Measurements from ENCODE around the gene ESD. TPM values are rescaled to one million over a fixed set of nuclear protein-coding genes. Genes with fewer than 3 reads are reported as not detected.

ESD gene
- total and polyA plus RNA-seq, 10 of the 15 experiments (the other 5 are each of a cell fraction or from before 2014, with no cell fraction given): 105 to 387 (median 195) TPM

- Histone ChIP-seq H3K79me2 (ENCODE audit: control insufficient read depth, insufficient read depth, low read length) (no peaks in the 10 kb centered on the region), H3K4me1 (ENCODE audit: control insufficient read depth, insufficient read depth, low read length) (no peaks in the 10 kb centered on the region), H3K27me3 (replicated peaks in 1 of 2; ENCODE audit: control insufficient read depth in 2 of 2, insufficient read depth in 2 of 2, low read length in 1 of 2) (no peaks in the 10 kb centered on the region), H3K4me3 (no peak overlapping the region), H2AFZ (ENCODE audit: control insufficient read depth, low read depth, low read length) (no peak overlapping the region), H3K4me2 (ENCODE audit: control insufficient read depth, insufficient read depth) (no peak overlapping the region), H3K36me3 (ENCODE audit: control insufficient read depth in 2 of 2, insufficient read depth in 2 of 2, low read length in 1 of 2) (no peaks in the 10 kb centered on the region), H3K9me3 (replicated peaks; ENCODE audit: control insufficient read depth, insufficient read depth, low read length) (no peaks in the 10 kb centered on the region), H4K20me1 (ENCODE audit: control insufficient read depth, insufficient read depth) (no peaks in the 10 kb centered on the region), H3K9ac (ENCODE audit: control insufficient read depth, insufficient read depth, low read length) (no peak overlapping the region), H3K27ac (ENCODE audit: control insufficient read depth, insufficient read depth) (no peak overlapping the region)
- WGBS (ENCODE audit: insufficient coverage, insufficient replicate concordance, low lambda C conversion rate, missing lambda C conversion rate): 91% methylated on average over 4 of the region's 4 CpGs
- BruUV-seq (replicated peaks): no TSS peak
- ATAC-seq (no peak), DNase-seq (ENCODE audit: low read depth, low spot score) (no peak), FAIRE-seq (no peak)
- ChIA-PET CTCF (no interaction called here), RAD21 (ENCODE audit: unreplicated experiment) (no interaction called here), POLR2A (no interaction called here), SMC1A (ENCODE audit: uncharacterized antibody, unreplicated experiment) (no interaction called here)
- in situ Hi-C loops (cut with MboI): no loop called here
- intact Hi-C loops (cut with micrococcal nuclease; ENCODE audit: unreplicated experiment): loop anchor here (5.0 kb wide), 1 partner anchor 1011 kb away; no protein-coding TSS in a partner anchor
- TF ChIP-seq RAD51 (IDR thresholded peaks at IDR 0.05) (no peak), PML (IDR thresholded peaks at IDR 0.05; ENCODE audit: low read length) (no peak), GATAD2B (conservative IDR thresholded peaks at IDR 0.05; ENCODE audit: low read depth) (no peak), SUZ12 (IDR thresholded peaks at IDR 0.05; ENCODE audit: unreplicated experiment) (no peak), SKIL (IDR thresholded peaks at IDR 0.05; ENCODE audit: low read depth, poor library complexity, severe bottlenecking) (no peak)
Observed at GRCh38 chr13:46761174-46761573, 35.8 kb downstream of the ESD start.

- intact Hi-C loops (cut with micrococcal nuclease; ENCODE audit: unreplicated experiment): loop anchor here (5.0 kb wide), 1 partner anchor 1012 kb away; no protein-coding TSS in a partner anchor
- ChIA-PET RAD21 (ENCODE audit: unreplicated experiment) (no interaction called here), CTCF (no interaction called here), POLR2A (interaction anchor here (0.6 kb wide), 1 partner anchor 197 kb away, joined by 5 read pairs; no protein-coding TSS in a partner anchor), SMC1A (ENCODE audit: uncharacterized antibody, unreplicated experiment) (no interaction called here)
- BruUV-seq (replicated peaks): no TSS peak
- Histone ChIP-seq H3K27me3 (replicated peaks in 1 of 2; ENCODE audit: control insufficient read depth in 2 of 2, insufficient read depth in 2 of 2, low read length in 1 of 2) (no peaks in the 10 kb centered on the region), H3K9me3 (replicated peaks; ENCODE audit: control insufficient read depth, insufficient read depth, low read length) (no peaks in the 10 kb centered on the region), H3K36me3 (ENCODE audit: control insufficient read depth in 2 of 2, insufficient read depth in 2 of 2, low read length in 1 of 2) (no peaks in the 10 kb centered on the region), H4K20me1 (ENCODE audit: control insufficient read depth, insufficient read depth) (no peaks in the 10 kb centered on the region), H3K79me2 (ENCODE audit: control insufficient read depth, insufficient read depth, low read length) (no peaks in the 10 kb centered on the region), H3K9ac (ENCODE audit: control insufficient read depth, insufficient read depth, low read length) (no peak overlapping the region), H2AFZ (ENCODE audit: control insufficient read depth, low read depth, low read length) (no peak overlapping the region), H3K4me1 (ENCODE audit: control insufficient read depth, insufficient read depth, low read length) (no peaks in the 10 kb centered on the region), H3K4me2 (ENCODE audit: control insufficient read depth, insufficient read depth) (no peak overlapping the region), H3K4me3 (no peak overlapping the region), H3K27ac (ENCODE audit: control insufficient read depth, insufficient read depth) (no peak overlapping the region)
- in situ Hi-C loops (cut with MboI): no loop called here
- ATAC-seq (no peak), DNase-seq (ENCODE audit: low read depth, low spot score) (no peak), FAIRE-seq (no peak)
- WGBS (ENCODE audit: insufficient coverage, insufficient replicate concordance, low lambda C conversion rate, missing lambda C conversion rate): 0% methylated on average over 2 of the region's 2 CpGs
- TF ChIP-seq NFYA (IDR thresholded peaks at IDR 0.05; ENCODE audit: borderline replicate concordance, low read depth, low read length) (no peak), RAD21 (IDR thresholded peaks at IDR 0.05; ENCODE audit: insufficient read depth, low read depth, low read length) (no peak), ATF3 (IDR thresholded peaks at IDR 0.05; ENCODE audit: borderline replicate concordance, extremely low read depth, low read depth, low read length) (no peak), ESRRA (IDR thresholded peaks at IDR 0.05; ENCODE audit: low read length) (no peak), POLR2AphosphoS2 (IDR thresholded peaks at IDR 0.05; ENCODE audit: low read depth, low read length) (no peak), ZBED1 (IDR thresholded peaks at IDR 0.05; ENCODE audit: borderline replicate concordance) (no peak), SMC3 (IDR thresholded peaks at IDR 0.05; ENCODE audit: borderline replicate concordance, low read length) (no peak), CHD1 (IDR thresholded peaks at IDR 0.05; ENCODE audit: low read depth, low read length) (no peak), HDAC6 (IDR thresholded peaks at IDR 0.05; ENCODE audit: unreplicated experiment) (no peak), MTA2 (IDR thresholded peaks at IDR 0.05; ENCODE audit: low read depth) (no peak), USF1 (IDR thresholded peaks at IDR 0.05; ENCODE audit: borderline replicate concordance, extremely low read length, insufficient read depth, low read depth, low read length) (no peak)
Observed at GRCh38 chr13:46759846-46760245, 37.1 kb downstream of the ESD start.
